Esophagus mucosa (tissue), 1 donor: Measurements from ENCODE around the gene ADCY3. TPM values are rescaled to one million over a fixed set of nuclear protein-coding genes. Genes with fewer than 3 reads are reported as not detected.

Experiments used
- ATAC-seq: fragments of 200-7000 bp; cut with Tn5 transposase; one replicate; pipeline ENCODE4 v1.9.1; 2020
- total RNA-seq: library from RNA; stranded (reverse); gene quantifications from one replicate; pipeline ENCODE4 v1.2.4, GENCODE V29; 2023
- donor health status: DM: yes; HTN: yes; CAD: no.

ADCY3 gene
- total RNA-seq, 1 donor from 2014 or later, result 20.1 TPM

GRCh38 chr2:24830351-24830750 lies 89.7 kb downstream of the ADCY3 start:
- no peak for ATAC-seq

GRCh38 chr2:24828238-24828996 lies 91.6 kb downstream of the ADCY3 start:
- ATAC-seq, result no peak

GRCh38 chr2:24827321-24828237 lies 92.5 kb downstream of the ADCY3 start:
- peak; percentile 84 for ATAC-seq

- no peak for ATAC-seq
These were observed 93.3 kb downstream of the ADCY3 start for GRCh38 chr2:24826773-24827145.

- no peak for ATAC-seq
These were observed 93.9 kb downstream of the ADCY3 start for GRCh38 chr2:24825883-24826772.

GRCh38 chr2:24824966-24825882 lies 94.8 kb downstream of the ADCY3 start:
- ATAC-seq, result no peak

- ATAC-seq, result peak; percentile 27
These were observed 95.9 kb downstream of the ADCY3 start for GRCh38 chr2:24824071-24824588.

GRCh38 chr2:24822049-24822706 lies 97.9 kb downstream of the ADCY3 start:
- ATAC-seq, result no peak

- ATAC-seq, result no peak
These were observed 98.6 kb downstream of the ADCY3 start for GRCh38 chr2:24821433-24821891.

- no peak for ATAC-seq
These were observed 99.2 kb downstream of the ADCY3 start for GRCh38 chr2:24820598-24821432.

- no peak for ATAC-seq
These were observed 99.9 kb downstream of the ADCY3 start for GRCh38 chr2:24820175-24820513.

- no peak for ATAC-seq
These were observed 100.4 kb downstream of the ADCY3 start for GRCh38 chr2:24819442-24820174.

- no peak for ATAC-seq
These were observed 101.3 kb downstream of the ADCY3 start for GRCh38 chr2:24818721-24819167.

- ATAC-seq, result no peak
These were observed 103.2 kb downstream of the ADCY3 start for GRCh38 chr2:24816884-24817283.

- no peak for ATAC-seq
These were observed 103.6 kb downstream of the ADCY3 start for GRCh38 chr2:24816404-24816803.

GRCh38 chr2:24815171-24815570 lies 104.9 kb downstream of the ADCY3 start:
- no peak for ATAC-seq

GRCh38 chr2:24814516-24814915 lies 105.5 kb downstream of the ADCY3 start:
- ATAC-seq, result no peak

GRCh38 chr2:24813691-24814137 lies 106.3 kb downstream of the ADCY3 start:
- ATAC-seq, result no peak
